Measurements from ENCODE around the gene ZDHHC14.

Gene ZDHHC14

DNA sequence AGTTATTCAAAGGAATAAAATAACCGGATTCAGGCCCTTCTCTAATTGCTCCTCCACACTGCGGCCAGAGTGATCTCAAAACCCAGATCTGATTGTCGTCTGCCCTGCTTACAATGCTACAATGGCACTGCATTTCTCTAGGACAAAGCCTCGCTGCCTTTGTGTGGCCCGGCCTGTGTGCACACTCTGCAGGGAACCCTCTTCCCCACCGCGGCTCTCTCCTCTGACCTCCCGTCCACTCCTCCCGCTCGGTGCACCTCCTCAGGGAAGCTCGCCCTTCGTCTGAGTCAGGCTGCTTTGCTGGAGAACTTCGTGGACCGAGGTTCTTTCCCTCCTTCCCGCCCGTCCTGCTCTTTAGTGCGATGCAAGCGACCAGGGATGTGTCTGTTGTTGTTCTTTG lies 340.4 kb downstream of the ZDHHC14 start:
- no peak overlapping the region for H3K4me3 ChIP-seq (replicated peaks in 1 of 2; ENCODE audit: low read depth in 2 of 2, low read length in 2 of 2)

DNA sequence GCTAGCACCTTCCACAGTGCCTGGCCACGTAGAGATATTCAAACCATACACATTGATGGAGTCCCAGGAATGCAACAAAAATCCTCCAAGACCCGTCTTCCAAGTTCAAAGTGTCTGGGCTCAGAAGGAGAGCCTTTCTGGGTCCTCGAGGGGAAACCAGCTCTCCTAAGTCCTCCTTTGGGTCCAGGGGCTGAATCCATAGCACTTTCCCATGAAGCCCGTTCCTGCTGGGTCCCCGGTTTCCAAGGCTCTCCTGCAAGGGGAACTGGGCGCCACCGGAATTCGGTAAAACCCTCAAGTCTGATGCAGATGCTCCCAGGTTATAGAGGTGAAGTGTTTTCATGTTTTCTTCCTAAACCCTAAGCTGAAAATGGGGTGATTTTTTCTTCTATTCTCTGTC lies 340.8 kb downstream of the ZDHHC14 start:
- no peak overlapping the region for H3K4me3 ChIP-seq (replicated peaks in 1 of 2; ENCODE audit: low read depth in 2 of 2, low read length in 2 of 2)
- DNase-seq (ENCODE audit: low read depth in 2 of 2) = no peak
- TF ChIP-seq, protein P1, sequence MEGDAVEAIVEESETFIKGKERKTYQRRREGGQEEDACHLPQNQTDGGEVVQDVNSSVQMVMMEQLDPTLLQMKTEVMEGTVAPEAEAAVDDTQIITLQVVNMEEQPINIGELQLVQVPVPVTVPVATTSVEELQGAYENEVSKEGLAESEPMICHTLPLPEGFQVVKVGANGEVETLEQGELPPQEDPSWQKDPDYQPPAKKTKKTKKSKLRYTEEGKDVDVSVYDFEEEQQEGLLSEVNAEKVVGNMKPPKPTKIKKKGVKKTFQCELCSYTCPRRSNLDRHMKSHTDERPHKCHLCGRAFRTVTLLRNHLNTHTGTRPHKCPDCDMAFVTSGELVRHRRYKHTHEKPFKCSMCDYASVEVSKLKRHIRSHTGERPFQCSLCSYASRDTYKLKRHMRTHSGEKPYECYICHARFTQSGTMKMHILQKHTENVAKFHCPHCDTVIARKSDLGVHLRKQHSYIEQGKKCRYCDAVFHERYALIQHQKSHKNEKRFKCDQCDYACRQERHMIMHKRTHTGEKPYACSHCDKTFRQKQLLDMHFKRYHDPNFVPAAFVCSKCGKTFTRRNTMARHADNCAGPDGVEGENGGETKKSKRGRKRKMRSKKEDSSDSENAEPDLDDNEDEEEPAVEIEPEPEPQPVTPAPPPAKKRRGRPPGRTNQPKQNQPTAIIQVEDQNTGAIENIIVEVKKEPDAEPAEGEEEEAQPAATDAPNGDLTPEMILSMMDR (IDR thresholded peaks at IDR 0.05; ENCODE audit: low read depth, low read length) = no peak

More for the DNA sequence above, 340.4 kb downstream of the ZDHHC14 start:
- no peak for DNase-seq (ENCODE audit: low read depth in 2 of 2)
- TF ChIP-seq, protein P1 (IDR thresholded peaks at IDR 0.05; ENCODE audit: low read depth, low read length) = no peak

DNA sequence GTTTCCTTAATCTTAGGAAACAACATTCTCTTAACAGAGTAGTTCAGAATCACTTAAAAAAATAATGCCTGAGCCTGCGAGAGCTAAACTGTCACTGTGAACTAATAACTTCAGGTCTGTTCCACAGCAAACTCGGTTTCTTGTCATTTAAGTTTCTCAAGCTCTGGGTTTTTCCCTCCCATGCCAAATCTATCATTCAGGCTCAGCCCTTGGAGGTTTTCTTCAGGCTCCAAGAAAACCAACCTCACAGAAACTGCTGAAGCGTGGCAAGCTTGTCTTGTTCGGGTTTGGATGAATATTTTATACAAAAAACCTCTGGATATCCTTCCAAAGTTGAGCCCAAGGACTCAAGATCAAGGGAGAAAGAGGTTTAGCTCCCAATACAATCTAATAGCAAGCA lies 342.4 kb downstream of the ZDHHC14 start:
- TF ChIP-seq, protein P1 (IDR thresholded peaks at IDR 0.05; ENCODE audit: low read depth, low read length) = no peak

DNA sequence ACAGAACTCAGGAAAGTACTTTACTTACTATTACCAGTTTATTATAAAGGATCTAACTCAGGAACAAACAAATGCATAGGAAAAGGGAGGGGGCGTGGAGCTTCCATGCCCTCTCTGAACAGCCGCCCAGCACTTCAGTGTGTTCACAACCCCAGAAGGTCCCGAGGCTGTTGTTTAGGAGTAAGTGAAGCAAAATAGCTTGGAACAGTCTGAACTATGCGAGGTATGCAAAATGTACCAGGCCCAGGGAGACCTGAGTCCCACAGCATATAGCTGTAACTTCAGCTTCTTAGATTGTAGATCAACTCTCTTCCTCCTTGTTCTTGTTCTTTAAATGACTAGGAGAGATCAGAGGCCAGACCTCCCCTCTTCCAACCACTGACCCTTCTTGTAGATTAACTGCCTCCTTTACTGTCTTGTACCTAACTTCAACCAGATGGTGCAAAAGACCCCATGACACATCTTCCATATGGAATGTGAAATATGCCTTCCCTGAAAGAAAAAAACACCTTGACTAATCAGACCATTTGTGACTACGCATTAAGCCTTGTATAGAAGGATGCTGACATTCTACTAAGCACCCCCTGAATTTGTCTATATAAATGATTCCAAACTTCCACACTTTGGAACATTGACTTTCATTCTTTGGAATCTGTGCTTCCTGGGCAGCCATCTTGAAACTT lies 343.3 kb downstream of the ZDHHC14 start:
- H3K4me3 ChIP-seq (replicated peaks in 1 of 2; ENCODE audit: low read depth in 2 of 2, low read length in 2 of 2) = no peak overlapping the region
- TF ChIP-seq, protein P1 (IDR thresholded peaks at IDR 0.05; ENCODE audit: low read depth, low read length) = no peak
- peak in 1 of 2 donors; percentile 25 for DNase-seq (ENCODE audit: low read depth in 2 of 2)

More for the DNA sequence above, 342.4 kb downstream of the ZDHHC14 start:
- H3K4me3 ChIP-seq (replicated peaks in 1 of 2; ENCODE audit: low read depth in 2 of 2, low read length in 2 of 2) = no peak overlapping the region
- DNase-seq (ENCODE audit: low read depth in 2 of 2) = no peak

DNA sequence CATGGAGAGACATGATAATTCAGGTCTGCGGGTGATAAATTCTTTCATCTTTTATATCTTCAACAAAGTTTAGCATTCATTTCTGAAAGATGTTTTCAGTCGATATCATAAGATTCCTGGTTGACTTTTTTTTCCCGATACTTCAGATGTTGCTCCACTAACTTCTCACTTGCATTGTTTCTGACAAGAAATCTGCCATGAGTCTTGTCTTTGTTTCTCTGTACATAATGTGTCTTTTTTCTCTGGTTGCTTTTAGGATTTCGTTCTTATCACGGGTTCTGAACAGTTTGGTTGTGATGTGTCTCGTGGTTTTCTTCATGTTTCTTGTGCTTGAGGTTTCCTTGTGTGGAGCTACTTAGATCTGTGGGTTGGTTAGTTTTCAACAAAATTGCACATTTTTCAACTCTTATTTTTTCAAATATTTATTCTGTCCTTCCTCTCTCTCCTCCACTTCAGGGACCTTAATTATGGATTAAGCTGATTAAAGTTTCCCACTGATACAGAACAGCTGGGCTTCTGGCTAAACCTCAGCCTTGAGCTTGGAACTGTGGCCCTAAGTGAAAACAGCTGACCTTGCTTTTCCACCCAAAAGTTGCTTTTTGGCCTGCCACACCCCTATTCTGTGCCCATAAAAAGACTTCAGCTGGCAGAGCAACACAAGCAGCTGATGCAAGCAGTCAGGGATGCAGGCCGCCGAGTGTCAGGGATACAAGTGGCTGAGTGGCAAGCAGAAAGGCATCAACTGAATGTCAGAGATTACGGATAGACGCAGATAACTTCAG lies 344.2 kb downstream of the ZDHHC14 start:
- DNase-seq (ENCODE audit: low read depth in 2 of 2) = no peak
- TF ChIP-seq, protein P1 (IDR thresholded peaks at IDR 0.05; ENCODE audit: low read depth, low read length) = no peak
- no peak overlapping the region for H3K4me3 ChIP-seq (replicated peaks in 1 of 2; ENCODE audit: low read depth in 2 of 2, low read length in 2 of 2)

DNA sequence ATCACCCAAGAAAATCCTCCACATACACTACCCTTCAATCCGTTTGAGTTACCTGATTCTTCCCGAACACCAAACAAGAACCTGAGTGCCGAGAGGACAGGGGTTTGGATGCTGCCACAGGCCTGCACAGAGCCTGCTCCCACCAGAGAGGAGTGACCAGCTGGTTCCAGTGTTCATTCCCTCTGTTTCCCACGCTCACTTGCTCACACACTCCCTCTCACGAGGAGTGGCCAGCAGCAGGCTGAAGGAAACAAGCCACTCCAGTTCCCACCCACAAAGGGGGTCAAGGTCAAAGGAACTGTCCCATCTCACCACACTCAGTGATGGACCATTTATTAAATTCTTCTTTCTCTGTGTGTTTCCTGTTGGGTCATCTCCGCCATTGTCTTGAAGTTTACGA lies 344.8 kb downstream of the ZDHHC14 start:
- TF ChIP-seq, protein P1 (IDR thresholded peaks at IDR 0.05; ENCODE audit: low read depth, low read length) = no peak
- H3K4me3 ChIP-seq (replicated peaks in 1 of 2; ENCODE audit: low read depth in 2 of 2, low read length in 2 of 2) = no peak overlapping the region
- no peak for DNase-seq (ENCODE audit: low read depth in 2 of 2)

All from cardiac fibroblast (primary cell).